Type B pancreatic cell (in vitro differentiated cells): ENCODE data around the gene MAMDC4. TPM values are rescaled to one million over a fixed set of nuclear protein-coding genes. Genes with fewer than 3 reads are reported as not detected.
A peak's percentile ranks its signal among the peaks of the same experiment; 100 is the strongest.
"Not testable (repeated sequence)": the region's sequence is repeated elsewhere in the genome, so short reads cannot be mapped to it uniquely, and the experiment has no call there.

Experiments
- DNase-seq: peaks from one replicate; pipeline ENCODE4 v3.0.0; 2021; ENCODE audit warnings: mixed read lengths; ENCODE audit not compliant: unreplicated experiment; ENCODE audit errors: extremely low spot score
- H3K27ac Mint-ChIP-seq: 2 replicates; pipeline ENCODE4 v1.8.0; 2021; ENCODE audit warnings: mild to moderate bottlenecking, mixed read lengths
- H3K27me3 Mint-ChIP-seq: 2 replicates; pipeline ENCODE4 v1.8.0; 2021; ENCODE audit warnings: mixed read lengths
- H3K36me3 Mint-ChIP-seq: 2 replicates; pipeline ENCODE4 v1.8.0; 2021; ENCODE audit warnings: mixed read lengths
- H3K4me1 Mint-ChIP-seq: one replicate; pipeline ENCODE4 v1.8.0; 2021; ENCODE audit warnings: mixed read lengths; ENCODE audit not compliant: unreplicated experiment
- H3K4me3 Mint-ChIP-seq: 2 replicates; pipeline ENCODE4 v1.8.0; 2021; ENCODE audit warnings: mild to moderate bottlenecking, mixed read lengths
- H3K9me3 Mint-ChIP-seq: 2 replicates; pipeline ENCODE4 v1.8.0; 2021; ENCODE audit warnings: mixed read lengths
- CTCF ChIP-seq: fragments of 200-600 bp; sonication (generic); conservative IDR thresholded peaks from 2 replicates; pipeline ENCODE4 v1.5.0; 2021; ENCODE audit warnings: antibody characterized with exemption, mild to moderate bottlenecking
- total RNA-seq: library from RNA; stranded (reverse); gene quantifications from 2 replicates; pipeline ENCODE4 v1.2.1, GENCODE V29; 2021; ENCODE audit warnings: low replicate concordance

Gene MAMDC4
- total RNA-seq, 1 donor from 2014 or later, result 29.1 TPM

- peak; percentile 78 for TF ChIP-seq CTCF
- not testable (repeated sequence) for H3K9me3 Mint-ChIP-seq, DNase-seq, H3K27ac Mint-ChIP-seq, H3K4me1 Mint-ChIP-seq, H3K36me3 Mint-ChIP-seq
- H3K27me3 Mint-ChIP-seq, result peaks cover 12% of the 10 kb centered on the region
- peak overlapping the region; percentile 17 for H3K4me3 Mint-ChIP-seq
Observed at GRCh38 chr9:136843801-136844740, 8.1 kb upstream of the MAMDC4 start.

DNA sequence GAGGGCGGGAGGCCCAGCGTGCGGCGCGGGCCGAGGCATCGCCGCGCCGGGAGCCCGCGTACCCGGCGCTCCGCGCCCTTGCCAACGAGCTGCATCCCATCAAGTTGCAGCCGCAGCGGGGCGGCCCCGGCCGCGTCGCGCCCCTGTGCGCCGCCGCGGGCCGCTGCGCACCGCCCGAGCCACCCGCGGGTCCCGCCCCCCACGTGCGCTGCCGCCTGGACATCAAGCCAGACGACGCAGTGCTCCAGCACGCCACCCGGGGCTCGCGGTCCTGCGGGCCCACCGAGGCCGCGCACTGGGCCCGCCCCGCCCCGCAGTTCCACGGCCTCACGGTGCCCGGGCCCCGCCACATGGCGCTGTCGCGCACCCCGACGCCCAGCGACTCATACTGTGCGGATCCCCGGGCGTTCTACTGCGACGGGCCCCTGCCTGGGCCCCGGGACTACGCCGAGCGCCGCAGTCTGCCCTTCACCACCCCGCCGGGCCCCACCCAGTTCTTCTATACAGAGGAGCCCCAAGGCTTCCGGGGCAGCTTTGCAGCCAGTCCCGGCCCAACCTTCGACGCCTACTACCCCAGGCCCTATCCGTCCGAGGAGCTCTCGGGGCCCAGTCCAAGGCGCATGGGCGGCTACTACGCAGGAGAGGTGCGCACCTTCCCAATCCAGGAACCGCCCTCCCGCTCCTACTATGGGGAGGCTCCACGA lies 7.2 kb upstream of the MAMDC4 start:
- TF ChIP-seq CTCF, result no peak
- H3K27ac Mint-ChIP-seq, result no peak overlapping the region
- DNase-seq, result no peak
- peaks cover 4% of the 10 kb centered on the region for H3K4me1 Mint-ChIP-seq
- H3K9me3 Mint-ChIP-seq, result no peaks in the 10 kb centered on the region
- H3K4me3 Mint-ChIP-seq, result no peak overlapping the region
- H3K27me3 Mint-ChIP-seq, result peaks cover 13% of the 10 kb centered on the region
- H3K36me3 Mint-ChIP-seq, result no peaks in the 10 kb centered on the region

DNA sequence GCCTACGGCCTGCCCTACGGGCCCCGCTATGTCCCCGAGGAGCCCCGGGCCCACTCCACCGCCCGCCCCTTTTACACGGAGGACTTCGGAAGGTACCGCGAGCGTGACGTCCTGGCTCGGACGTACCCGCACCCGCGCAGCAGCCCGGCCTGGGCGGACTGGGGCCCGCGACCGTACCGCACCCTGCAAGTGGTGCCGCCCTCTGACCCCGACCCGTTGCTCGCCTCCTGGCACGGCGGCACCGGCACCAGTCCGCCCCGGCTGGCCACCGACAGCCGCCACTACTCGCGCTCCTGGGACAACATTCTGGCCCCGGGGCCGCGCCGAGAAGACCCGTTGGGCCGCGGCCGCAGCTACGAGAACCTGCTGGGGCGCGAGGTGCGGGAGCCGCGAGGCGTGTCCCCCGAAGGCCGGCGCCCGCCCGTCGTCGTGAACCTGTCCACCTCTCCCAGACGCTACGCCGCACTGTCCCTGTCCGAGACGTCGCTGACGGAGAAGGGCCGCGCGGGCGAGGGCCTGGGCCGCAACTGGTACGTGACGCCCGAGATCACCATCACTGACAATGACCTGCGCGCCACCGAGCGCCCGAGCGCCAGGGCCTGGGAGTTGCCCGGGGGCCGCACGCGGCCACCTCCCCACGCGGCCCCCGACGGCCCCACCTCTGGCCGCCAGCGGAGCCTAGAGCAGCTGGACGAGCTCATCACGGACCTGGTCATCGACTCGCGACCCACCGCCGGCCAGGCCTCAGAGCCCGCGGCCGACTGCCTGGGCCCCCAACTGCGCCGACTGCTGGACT lies 6.5 kb upstream of the MAMDC4 start:
- no peaks in the 10 kb centered on the region for H3K9me3 Mint-ChIP-seq
- no peaks in the 10 kb centered on the region for H3K4me1 Mint-ChIP-seq
- H3K27ac Mint-ChIP-seq, result no peak overlapping the region
- DNase-seq, result no peak
- H3K27me3 Mint-ChIP-seq, result peaks cover 13% of the 10 kb centered on the region
- TF ChIP-seq CTCF, result no peak
- H3K4me3 Mint-ChIP-seq, result no peak overlapping the region
- no peaks in the 10 kb centered on the region for H3K36me3 Mint-ChIP-seq

DNA sequence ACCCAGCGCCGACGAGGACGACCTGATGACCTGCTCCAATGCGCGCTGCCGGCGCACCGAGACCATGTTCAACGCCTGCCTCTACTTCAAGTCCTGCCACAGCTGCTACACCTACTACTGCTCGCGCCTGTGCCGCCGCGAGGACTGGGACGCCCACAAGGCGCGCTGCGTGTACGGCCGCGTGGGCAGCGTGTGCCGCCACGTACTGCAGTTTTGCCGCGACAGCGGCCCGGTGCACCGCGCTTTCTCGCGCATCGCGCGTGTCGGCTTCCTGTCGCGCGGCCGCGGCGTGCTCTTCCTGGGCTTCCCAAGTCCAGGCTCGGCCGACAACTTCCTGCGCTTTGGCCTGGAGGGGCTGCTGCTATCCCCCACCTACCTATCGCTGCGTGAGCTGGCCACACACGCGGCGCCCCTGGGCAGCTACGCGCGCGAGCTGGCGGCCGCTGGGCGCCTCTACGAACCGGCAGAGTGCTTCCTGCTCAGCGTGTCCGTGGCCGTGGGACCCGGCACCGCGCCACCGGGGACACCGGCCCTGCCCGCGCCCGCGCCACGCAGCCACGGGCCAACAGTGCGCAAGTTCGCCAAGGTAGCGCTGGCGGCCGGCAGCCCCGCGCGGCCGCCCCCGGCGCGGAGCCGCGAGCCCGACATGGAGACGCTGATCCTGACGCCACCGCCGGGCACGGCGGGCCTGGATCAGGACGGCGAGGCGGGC lies 5.6 kb upstream of the MAMDC4 start:
- H3K4me3 Mint-ChIP-seq, result peak overlapping the region; percentile 77
- H3K4me1 Mint-ChIP-seq, result no peaks in the 10 kb centered on the region
- peaks cover 13% of the 10 kb centered on the region for H3K27me3 Mint-ChIP-seq
- H3K9me3 Mint-ChIP-seq, result no peaks in the 10 kb centered on the region
- DNase-seq, result no peak
- no peaks in the 10 kb centered on the region for H3K36me3 Mint-ChIP-seq
- no peak overlapping the region for H3K27ac Mint-ChIP-seq
- no peak for TF ChIP-seq CTCF
